NCI-H526 (cell line): Measurements from ENCODE around the gene NCBP3.
A peak's percentile ranks its signal among the peaks of the same experiment; 100 is the strongest.
"Not testable (repeated sequence)": the region's sequence is repeated elsewhere in the genome, so short reads cannot be mapped to it uniquely, and the experiment has no call there.

ENCODE experiments used
- DNase-seq, 2 experiments: peaks; one replicate each; lab custom pipeline; 2025; lab: John Stamatoyannopoulos, UW

NCBP3 gene

DNA sequence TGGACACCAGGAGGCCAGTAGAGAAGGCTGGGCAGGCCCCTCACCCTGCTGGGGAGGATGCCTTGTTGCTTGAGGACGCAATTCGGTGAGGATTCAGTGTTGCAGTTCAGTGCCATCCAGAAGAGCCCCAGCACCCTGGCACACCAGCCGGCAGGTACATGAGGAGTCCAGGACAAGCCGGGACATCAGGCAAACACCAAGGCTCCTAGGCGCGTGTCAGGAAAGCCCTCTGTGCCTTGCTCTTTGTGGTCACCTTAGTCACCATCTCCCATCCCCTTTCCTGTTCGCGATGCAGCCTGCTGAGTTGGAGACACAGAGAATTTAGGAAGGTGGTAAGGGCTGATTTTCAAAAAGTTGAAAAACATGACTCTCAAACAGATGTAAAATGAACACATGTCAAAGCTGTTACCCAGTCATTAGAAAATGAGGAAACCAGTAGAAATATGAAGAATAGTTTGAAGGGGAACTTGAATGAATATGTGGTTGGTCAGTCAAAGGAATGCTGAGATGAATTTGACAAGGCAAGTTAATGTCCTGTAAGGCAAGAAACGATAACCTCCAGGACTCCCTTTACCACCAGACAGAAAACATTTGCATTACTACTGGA lies 2.3 kb upstream of the NCBP3 start:
- DNase-seq: no peak

DNA sequence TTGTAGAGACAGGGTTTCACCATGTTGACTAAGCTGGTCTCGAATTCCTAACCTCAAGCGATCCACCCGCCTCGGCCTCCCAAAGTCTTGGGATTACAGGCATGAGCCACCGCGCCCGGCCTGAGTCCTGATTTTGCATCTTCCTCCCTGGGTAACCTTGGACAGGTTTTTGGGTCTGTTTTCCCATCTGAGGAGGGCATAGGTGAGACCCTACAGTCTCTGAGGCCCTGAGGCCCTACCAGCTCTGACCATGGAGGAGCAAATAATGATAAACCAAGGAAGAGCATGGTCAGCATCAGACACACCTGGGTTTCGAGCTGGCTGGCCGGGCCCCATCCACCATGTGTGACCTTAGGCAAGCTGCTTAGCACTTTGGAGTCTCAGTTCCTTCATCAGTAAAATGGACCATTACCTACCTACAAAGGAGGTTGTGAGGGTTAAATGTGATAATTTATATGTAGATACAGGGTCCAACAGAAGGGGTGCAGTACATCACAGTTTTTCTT lies 1.2 kb upstream of the NCBP3 start:
- no peak for DNase-seq

DNA sequence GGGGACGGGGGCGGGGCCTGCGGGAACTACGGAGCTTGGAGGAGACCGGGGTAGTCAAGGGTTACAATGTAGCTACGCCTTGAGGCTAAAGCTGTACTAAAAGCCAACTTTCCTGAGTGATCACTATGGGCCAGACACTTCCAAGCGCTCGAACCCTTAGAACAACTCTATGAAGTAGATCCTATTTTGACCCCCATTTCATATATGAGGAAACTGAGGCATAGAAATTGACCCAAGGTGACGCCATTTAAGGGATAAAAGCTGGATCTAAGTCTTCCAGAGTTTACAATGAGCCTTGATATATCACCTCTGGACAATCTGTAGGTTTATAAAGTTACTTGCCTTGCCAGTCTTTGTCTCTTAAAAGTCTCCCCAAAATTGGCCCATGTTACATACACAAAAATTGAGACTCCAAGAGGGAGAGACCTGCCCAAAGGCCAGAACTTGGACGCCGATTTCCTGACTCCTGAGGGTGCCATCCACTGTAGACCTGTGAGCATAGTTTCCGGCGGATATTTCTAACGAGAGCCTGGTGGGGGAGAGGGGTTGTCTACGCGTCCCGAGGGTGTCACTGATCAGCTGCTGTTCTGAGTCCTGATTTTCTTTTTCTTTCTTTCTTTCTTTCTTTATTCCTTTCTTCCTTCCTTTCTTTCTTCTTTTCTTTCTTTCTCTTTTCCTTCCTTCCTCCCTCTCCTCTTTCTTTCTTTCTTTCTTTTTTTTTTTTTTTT lies 555 bp upstream of the NCBP3 start:
- no peak for DNase-seq

DNA sequence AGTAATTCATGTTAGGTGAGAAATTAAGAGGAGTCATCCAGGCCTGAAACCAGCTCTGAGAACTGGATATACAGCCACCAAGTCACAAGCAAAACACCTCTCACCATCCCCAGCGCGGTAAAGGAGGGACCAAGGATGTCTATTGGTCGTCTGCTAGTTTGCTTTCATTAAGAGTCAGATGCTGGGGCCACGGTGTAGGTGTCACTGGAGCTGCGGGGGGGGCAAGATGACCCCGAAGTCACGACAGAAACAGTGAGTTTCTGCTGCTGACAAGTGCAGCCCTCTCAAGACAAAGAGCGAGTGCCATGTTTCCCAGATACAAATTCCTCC lies 790 bp downstream of the NCBP3 start:
- DNase-seq: peak in 1 of 2 experiments; percentile 32

DNA sequence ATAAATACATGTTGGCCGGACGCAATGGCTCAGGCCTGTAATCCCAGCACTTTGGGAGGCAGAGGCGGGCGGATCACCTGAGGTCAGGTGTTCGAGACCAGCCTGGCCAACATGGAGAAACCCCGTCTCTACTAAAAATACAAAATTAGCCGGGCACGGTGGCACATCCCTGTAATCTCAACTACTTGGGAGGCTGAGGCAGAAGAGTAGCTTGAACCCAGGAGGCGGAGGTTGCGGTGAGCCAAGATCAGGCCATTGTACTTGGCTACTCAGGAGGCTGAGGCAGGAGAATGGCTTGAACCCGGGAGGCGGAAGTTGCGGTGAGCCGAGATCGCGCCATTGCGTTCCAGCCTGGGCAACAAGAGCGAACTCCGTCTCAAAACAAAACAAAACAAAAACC lies 1.5 kb downstream of the NCBP3 start:
- not testable (repeated sequence) for DNase-seq

DNA sequence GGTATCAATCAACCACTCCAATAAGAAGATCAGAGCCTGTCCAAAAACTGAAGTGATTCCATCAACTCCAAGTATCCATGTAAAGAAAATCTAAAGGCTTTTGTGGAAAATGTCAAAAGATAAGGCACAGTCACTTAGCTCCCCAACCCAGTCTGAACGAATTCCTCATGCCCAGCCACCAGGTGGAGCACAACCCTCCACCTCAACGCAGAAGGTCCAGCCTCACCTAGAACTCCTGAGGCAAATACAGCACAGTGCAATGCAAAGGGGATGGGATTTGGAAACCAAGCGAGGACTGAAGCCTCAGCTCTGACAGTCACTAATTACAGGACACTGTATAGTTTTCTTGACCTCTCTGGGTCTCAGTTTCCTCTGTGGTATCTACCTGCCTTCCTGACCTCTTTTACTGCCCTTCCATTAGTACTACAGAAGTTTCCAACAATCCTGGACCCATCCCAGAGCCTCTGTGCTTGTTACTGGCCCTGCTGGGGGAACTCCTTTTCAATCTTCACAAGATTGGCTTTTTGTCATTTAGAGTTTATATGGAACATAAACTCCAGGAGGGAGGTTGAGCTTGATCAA lies 2.0 kb downstream of the NCBP3 start:
- DNase-seq: peak in 1 of 2 experiments; percentile 35

DNA sequence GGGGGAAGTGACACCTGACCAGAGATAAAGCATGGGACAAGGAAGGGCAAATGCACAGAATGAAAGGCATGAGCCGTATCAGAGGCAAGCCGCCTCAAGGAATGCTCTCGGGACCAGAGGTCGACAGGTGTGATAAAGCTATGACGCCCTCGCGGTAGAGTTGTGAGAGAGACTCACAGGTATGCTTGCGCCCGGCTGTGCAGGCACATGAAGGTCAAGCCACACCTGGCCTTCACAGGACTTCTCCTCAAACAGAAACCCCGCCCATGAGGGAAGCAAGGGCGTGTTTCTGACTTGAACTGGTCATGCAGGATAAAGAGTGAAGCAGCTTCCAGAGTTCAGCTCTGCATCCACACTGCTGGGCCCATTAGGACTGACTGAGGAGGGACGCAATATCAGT lies 7.8 kb downstream of the NCBP3 start:
- no peak for DNase-seq

DNA sequence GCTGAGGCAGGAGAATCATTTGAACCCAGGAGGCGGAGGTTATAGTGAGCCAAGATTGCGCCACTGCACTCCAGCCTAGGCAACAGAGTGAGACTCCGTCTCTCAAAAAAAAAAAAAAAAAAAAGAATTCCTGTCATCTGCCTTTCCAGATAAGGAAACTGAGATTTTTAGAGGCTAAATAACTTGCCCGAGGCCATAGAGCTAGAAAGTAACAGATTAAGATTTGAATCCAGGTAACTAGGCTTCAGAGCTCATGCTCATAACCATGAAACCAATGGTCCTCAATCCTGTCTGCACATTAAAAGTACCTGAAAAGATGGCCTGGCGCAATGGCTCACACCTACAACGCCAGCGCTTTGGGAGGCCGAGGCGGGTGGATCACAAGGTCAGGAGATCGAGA lies 9.5 kb downstream of the NCBP3 start:
- no peak for DNase-seq

DNA sequence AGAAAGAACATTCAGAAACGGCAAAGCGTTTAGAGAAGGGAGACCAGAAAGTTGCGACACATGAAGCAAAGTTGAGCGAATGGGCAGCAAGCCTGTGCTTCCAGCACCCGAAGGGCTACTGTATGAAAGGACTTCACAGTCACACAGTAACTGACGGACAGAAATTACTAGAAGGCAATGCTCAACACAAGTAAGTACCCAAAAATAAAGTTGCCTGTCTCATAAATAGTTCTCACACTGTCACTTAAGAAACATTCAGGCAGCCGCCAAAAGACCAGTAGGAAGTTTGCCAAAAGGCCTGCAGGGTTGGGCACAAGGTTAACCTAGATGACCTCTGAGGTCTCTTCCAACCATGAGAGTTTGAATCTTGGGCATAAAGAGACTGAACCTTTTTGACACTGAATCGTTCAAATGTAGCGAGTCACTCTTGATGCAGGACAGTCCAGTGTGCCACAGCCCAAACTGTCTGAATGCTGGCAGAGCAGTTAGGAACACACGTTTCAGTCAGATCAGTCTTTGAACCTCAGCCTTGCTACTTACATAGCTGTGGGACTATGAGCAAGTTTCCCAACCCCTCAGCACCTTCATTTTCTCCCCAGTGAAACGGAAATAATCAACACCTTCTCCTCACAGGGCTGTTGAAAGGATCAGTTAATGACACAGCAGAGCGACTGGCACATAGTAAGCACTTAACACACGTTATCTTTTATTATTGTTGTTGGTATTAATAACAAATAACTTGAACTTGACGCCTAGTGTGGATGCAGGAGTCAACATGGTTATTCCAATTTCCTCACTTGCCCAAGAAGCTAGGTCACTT lies 10.4 kb downstream of the NCBP3 start:
- DNase-seq: no peak

DNA sequence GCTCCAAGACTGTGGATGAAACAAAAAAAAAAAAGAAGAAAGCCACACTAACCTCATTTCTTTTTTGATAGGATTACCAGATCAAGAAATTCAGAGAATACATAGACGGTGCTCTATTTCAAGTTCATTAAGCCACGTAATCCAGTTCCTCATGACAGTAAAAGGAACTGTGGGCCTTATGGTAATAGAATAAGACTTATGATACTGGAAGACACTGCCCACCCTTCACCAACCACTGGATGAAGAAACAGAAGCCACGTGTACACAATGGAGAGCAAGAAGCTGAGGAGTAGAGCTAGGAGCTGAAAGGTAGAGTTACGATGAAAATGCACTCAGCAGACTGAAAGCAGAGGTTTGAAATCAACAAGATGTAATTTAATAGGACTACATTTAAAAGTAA lies 11.2 kb downstream of the NCBP3 start:
- no peak for DNase-seq

DNA sequence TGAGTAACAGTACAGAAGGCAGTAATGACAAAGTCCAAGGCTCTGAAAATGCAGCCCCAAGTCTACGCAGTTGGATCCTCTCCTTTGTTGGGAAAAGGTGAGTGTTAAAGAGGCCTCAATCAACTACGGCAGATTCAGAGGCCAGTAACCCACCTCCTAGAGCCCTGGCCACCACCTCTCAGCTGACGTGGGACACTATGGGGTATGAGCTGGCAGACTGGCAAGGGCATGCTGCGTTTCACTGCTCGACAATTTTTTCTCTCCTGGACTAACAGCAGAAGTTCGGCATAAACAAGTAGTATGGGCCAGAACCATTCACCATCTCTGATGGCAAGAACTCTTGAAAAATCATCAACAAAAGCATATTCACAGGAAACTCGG lies 17.2 kb downstream of the NCBP3 start:
- DNase-seq: no peak

DNA sequence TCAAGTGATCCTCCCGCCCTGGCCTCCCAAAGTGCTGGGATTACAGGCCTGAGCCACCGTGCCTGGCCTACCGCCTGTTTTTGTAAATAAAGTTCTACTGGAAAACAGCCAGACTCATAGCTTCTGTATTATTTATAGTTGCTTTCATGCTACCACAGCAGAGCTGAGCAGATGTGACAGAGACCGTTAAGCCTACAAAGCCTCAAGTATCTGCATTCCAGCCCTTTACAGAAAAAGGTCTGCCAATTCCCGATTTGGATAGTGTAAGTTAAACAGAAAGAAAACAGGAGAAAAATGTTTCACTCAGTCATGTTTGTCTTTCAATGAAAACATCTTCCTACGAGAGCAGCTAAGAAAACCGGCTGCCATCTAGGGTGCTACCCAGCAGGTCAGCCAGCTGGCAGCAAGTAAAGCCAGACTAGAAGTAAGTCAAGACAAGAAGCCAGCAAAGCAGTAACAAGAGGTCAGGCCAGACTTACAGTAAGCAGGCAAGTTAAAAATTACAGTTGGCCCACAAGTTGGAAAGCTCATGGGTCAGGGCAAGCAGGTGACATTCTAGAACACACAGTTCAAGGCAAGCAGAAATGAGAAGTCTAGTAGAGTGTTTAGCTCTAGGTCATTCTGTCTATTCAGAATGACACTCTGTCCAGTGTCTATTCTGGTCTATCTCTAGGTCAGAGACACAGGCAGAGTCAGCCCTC lies 17.7 kb downstream of the NCBP3 start:
- DNase-seq: no peak

DNA sequence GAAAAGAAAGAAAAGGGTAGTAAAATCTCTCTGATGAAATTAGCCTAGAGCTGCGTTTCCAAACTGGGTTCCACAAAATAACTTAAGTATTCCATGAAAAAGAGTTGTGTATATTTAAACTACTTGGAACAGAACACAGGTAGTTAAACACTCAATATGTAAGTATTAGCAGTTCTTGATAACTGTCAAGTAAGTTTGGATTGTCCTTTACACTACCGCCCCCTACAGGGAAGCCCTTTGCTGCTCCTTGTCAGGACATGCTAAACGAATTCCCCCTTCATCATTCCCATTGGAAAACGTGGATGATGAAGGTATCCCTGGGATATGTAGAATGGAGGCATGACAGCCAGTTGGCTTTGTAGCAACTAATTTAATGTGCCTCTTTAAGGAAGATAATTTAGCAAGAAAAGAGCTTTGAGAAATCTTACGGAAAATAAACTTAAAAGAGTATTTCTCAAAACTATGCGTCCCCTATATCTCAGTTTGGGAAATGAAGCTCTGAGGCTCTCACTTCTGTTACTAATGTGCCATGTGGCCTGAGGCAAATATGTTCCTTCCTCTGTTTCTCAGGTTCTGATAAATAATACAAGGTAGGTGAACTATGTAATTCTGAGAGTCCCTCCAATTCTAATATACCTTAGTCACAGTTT lies 18.8 kb downstream of the NCBP3 start:
- DNase-seq: peak; percentile 18 to 66

DNA sequence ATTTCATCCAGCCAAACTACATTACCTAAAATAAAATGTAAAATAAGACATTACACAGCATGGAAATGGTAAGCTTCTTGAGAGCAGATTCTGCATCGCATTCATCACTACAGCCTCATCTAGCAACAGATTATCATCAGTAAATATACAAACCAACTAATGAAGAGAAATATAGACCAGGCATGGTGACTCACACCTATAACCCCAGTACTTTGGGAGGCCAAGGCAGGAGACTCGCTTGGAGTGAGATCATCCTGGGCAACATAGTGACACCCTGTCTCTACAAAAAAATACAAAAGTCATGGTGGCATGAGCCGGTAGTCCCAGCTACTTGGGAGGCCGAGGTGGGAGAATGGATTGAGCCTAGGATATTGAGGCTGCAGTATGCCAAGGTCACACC lies 19.9 kb downstream of the NCBP3 start:
- DNase-seq: no peak

DNA sequence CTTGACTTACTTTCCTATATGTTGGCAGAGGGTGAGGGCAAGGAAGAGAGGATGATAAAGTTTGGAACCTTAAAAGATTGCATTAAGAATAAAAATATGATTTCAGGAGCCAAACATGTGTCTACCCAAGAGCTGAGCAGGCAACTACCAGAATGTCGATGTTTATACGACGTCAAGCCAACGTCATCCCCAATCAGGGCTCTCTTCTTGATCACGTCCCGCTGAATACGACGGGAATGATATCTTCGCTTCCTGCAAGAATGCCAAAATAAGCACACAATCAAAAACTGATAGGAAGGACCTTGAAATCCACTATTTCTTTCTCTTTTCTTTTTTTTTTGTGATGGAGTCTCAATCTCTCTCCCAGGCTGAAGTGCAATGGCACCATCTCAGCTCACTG lies 24.9 kb downstream of the NCBP3 start:
- no peak for DNase-seq

DNA sequence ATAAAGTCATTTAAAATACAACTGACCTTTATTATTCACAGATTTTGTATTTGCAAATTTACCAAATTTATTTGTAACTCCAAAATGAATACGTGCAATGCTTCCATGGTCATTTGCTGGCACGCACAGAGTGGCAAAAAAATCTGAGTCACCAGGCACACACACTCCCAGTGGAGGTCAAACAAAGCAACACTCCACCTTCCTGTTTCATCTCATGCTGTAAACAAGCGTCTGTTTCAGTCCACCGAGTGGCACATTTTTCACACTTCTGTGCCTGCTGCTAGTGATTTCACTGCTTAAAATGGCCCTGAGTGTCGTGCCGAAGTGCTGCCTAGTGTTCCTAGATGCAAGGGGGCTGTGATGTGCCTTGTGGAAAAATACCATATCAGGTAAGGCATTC lies 27.3 kb downstream of the NCBP3 start:
- DNase-seq: no peak

DNA sequence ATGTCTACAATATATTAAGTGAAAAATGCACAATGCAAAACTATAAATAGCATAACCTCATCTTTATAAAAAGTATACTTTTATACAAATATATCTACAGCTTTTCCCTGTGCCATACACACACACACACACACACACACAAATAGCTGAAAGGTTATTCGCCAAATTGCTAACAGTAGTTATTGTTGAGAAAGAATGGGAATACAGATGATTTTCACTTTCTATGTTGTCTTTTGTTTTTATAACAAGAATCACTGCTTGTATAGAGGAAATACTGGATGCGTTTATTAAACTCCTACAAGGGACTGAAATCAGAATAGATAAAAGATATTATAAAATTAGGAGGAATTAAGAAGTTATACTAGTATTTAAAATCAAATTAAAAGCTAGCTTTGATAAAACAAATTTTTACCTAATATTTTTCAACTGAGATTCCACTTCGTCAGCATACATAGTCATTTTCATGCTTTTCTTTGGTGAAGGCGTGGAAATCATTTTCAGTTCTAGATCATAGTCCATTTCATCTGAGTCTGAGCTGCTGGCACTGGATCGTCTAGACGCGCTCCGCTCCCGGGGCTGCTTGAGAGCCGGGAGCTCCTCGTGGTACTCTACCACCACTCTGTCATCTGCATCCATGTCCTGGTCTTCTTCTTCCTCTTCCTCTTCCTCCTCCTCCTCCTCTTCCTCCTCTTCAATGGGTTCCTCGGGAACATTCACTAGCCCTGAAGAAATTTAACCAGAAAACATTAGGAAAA lies 28.0 kb downstream of the NCBP3 start:
- no peak for DNase-seq

DNA sequence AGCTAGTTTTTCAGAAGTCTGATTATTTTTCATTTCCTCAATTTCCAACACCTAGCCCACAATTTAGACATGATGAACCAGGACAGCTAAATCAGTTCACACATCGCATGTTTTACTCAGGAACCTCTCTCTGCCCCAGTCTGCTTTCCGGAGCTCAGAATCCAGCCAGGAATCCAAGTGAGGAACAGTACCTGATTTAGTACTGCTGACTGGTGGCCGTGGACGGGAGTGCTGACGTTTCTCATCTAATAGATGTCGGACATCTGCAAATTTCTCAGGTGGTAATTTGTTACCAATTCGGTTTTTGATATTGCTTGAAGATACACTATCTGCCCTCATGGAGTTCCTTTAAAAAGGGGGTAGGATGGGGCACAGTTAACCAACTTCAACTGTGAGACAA lies 30.1 kb downstream of the NCBP3 start:
- DNase-seq: no peak

DNA sequence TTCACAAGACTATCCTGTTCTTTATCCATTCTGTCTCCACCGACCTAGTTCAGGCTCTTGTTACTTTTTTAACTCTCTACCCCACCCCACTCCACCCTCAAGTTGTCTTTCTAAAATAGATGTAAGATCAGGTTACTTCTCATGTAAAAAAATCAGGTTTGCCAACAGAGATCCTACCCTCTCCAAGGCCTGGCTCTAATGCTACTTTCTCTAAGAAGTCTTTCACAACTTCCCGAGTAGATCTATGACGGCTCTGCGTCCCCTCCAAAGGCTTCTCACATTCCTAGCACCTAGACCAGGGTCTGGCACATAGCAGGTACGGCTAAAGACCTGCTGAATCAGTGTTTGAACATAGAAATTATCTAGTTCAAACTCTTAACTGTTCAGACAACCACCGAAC lies 30.9 kb downstream of the NCBP3 start:
- no peak for DNase-seq

DNA sequence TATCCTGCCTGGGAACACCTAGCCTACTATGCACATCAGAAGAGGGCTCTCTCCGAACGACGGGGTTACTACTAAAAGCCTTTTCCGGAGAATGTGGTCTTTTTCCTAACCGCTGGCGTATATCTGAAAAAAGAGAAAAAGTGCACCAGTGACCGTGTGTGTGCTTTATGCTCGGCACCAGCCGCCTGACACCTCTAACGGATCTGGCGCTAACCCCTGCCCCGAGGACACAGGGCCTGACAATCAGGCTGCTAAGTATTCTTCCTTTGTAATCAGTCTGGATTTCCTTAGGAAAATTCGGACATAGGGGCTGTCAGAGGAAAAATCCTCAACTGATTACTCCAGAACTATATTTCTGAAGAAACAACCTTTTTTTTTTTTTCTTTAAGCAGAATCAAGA lies 31.7 kb downstream of the NCBP3 start:
- DNase-seq: no peak

DNA sequence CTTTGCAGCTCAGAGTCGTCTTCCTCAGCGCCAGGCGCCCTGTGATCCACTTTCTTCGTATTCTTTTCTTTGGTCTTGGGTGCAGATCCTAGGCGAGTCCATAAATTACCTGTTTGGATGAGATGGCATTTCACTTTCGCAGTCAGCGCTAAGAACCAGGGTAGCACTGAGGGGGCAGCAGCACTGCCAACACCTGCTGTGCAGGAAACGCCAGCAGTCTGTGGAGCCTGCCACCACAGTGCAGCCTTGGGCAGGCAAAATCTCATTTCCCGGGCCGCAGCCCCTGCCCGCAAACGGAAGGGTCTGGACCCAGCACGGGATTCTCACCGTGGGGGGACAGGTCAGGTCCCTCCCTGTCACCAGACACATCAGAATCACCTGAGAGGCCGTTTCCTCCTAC lies 32.9 kb downstream of the NCBP3 start:
- no peak for DNase-seq
